ENCODE measurements around the gene ZFPM1. TPM values are rescaled to one million over a fixed set of nuclear protein-coding genes. Genes with fewer than 3 reads are reported as not detected.
A peak's percentile ranks its signal among the peaks of the same experiment; 100 is the strongest.

Gene ZFPM1
- total RNA-seq, 1 experiment from 2014 or later: 3.9 TPM

DNA sequence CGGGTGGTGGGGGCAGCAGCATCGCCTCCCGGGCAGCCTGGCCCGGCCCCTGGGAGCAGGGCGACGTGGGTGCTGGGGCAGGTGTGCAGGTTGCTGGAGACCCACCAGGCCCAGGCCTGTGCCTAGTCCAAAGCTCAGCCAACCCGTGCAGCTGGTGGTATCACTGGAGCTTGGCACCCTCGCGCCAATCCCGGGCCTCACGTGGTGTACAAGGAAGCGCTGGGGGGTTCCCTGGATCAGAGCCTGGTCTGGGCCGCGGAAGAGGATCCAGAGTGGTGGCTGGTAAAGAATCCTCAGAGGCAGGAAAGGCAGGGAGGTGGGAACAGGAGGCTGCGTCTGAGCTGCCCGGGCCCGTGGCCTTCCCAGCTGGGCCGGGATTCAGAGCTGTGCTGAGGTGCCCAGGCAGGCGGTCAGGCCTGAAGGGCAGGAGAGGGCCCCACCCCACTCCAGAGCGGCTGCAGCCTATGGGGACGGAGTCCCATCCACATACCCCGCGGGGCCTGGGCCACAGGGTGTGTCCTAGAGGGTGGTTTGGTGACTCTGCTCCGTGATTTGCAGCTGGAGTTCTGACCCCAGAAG is 36.2 kb downstream of the ZFPM1 start:
- Histone ChIP-seq H3K27me3 (ENCODE audit: control insufficient read depth, insufficient read depth, low read length) (no peaks in the 10 kb centered on the region), H3K4me3 (ENCODE audit: low read depth in 2 of 2, low read length in 2 of 2) (no peak overlapping the region), H3K27ac (ENCODE audit: low read length) (no peak overlapping the region), H3K4me1 (ENCODE audit: control insufficient read depth, insufficient read depth, low read length) (no peaks in the 10 kb centered on the region), H3K36me3 (ENCODE audit: control insufficient read depth, insufficient read depth, low read length) (no peaks in the 10 kb centered on the region), H3K9me3 (ENCODE audit: control insufficient read depth, insufficient read depth, low read depth, low read length) (no peaks in the 10 kb centered on the region)
- in situ Hi-C loops (cut with HindIII; ENCODE audit: low pct_unique_long_range_greater_than_20kb, low sequenced_read_pairs): no loop called here
- no TSS peak for BruUV-seq (replicated peaks)
- POLR2A ChIA-PET: no interaction called here
- CTCF ChIA-PET: interaction anchor here (0.6 to 1.1 kb wide), 2 partner anchors 24 to 78 kb away, joined by 3 to 4 read pairs; no protein-coding TSS in a partner anchor
- intact Hi-C loops (cut with micrococcal nuclease; ENCODE audit: unreplicated experiment): no loop called here
- no peak for TF ChIP-seq REST (IDR thresholded peaks at IDR 0.05; ENCODE audit: insufficient read depth in 1 of 2, low read depth in 2 of 2, low read length in 1 of 2)
- no peak for TF ChIP-seq SIN3A (IDR thresholded peaks at IDR 0.05; ENCODE audit: borderline replicate concordance, insufficient read depth, low read depth, low read length)
- ATAC-seq: peak; percentile 12; the same call in 1 of the 2 replicates
- no peak for DNase-seq (ENCODE audit: low read depth, low spot score)

- CTCF ChIA-PET: no interaction called here
- TF ChIP-seq REST (IDR thresholded peaks at IDR 0.05; ENCODE audit: insufficient read depth in 1 of 2, low read depth in 2 of 2, low read length in 1 of 2): no peak
- no peak for TF ChIP-seq POLR2AphosphoS5 (IDR thresholded peaks at IDR 0.05; ENCODE audit: low read depth, low read length)
- TF ChIP-seq TCF7L2 (IDR thresholded peaks at IDR 0.05; ENCODE audit: low read depth, low read length): no peak
- no peak for TF ChIP-seq SIN3A (IDR thresholded peaks at IDR 0.05; ENCODE audit: borderline replicate concordance, insufficient read depth, low read depth, low read length)
- TF ChIP-seq, protein P1, sequence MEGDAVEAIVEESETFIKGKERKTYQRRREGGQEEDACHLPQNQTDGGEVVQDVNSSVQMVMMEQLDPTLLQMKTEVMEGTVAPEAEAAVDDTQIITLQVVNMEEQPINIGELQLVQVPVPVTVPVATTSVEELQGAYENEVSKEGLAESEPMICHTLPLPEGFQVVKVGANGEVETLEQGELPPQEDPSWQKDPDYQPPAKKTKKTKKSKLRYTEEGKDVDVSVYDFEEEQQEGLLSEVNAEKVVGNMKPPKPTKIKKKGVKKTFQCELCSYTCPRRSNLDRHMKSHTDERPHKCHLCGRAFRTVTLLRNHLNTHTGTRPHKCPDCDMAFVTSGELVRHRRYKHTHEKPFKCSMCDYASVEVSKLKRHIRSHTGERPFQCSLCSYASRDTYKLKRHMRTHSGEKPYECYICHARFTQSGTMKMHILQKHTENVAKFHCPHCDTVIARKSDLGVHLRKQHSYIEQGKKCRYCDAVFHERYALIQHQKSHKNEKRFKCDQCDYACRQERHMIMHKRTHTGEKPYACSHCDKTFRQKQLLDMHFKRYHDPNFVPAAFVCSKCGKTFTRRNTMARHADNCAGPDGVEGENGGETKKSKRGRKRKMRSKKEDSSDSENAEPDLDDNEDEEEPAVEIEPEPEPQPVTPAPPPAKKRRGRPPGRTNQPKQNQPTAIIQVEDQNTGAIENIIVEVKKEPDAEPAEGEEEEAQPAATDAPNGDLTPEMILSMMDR (IDR thresholded peaks at IDR 0.05): no peak
Measured at GRCh38 chr16:88491001-88491559, 38.0 kb downstream of the ZFPM1 start.

More at GRCh38 chr16:88491001-88491559, 38.0 kb downstream of the ZFPM1 start:
- Histone ChIP-seq H3K27ac (ENCODE audit: low read length) (no peak overlapping the region), H3K4me3 (ENCODE audit: low read depth in 2 of 2, low read length in 2 of 2) (no peak overlapping the region), H3K9me3 (ENCODE audit: control insufficient read depth, insufficient read depth, low read depth, low read length) (no peaks in the 10 kb centered on the region), H3K4me1 (ENCODE audit: control insufficient read depth, insufficient read depth, low read length) (no peaks in the 10 kb centered on the region), H3K36me3 (ENCODE audit: control insufficient read depth, insufficient read depth, low read length) (no peaks in the 10 kb centered on the region), H3K27me3 (ENCODE audit: control insufficient read depth, insufficient read depth, low read length) (no peaks in the 10 kb centered on the region)
- ATAC-seq (no peak), DNase-seq (ENCODE audit: low read depth, low spot score) (no peak)
- BruUV-seq (replicated peaks): no TSS peak
- in situ Hi-C loops (cut with HindIII; ENCODE audit: low pct_unique_long_range_greater_than_20kb, low sequenced_read_pairs): no loop called here
- intact Hi-C loops (cut with micrococcal nuclease; ENCODE audit: unreplicated experiment): no loop called here
- POLR2A ChIA-PET: no interaction called here

Data from Panc1 (cell line).